HG02759 (cell line): ENCODE data around the gene SETBP1.
"Not testable (repeated sequence)": the region's sequence is repeated elsewhere in the genome, so short reads cannot be mapped to it uniquely, and the experiment has no call there.

Experiments
- ATAC-seq: cut with Tn5 transposase; IDR thresholded peaks from one replicate; pipeline ENCODE4 v1.9.1; 2021; ENCODE audit warnings: mild to moderate bottlenecking, moderate library complexity; ENCODE audit not compliant: unreplicated experiment

Gene SETBP1

GRCh38 chr18:44786688-44787087 lies 106.0 kb downstream of the SETBP1 start:
- peak; percentile 73 for ATAC-seq

GRCh38 chr18:44788334-44788733 lies 107.6 kb downstream of the SETBP1 start:
- no peak for ATAC-seq

GRCh38 chr18:44789710-44790109 lies 109.0 kb downstream of the SETBP1 start:
- ATAC-seq, result no peak

- ATAC-seq, result no peak
These were observed 110.2 kb downstream of the SETBP1 start for GRCh38 chr18:44790860-44791259.

GRCh38 chr18:44791520-44791919 lies 110.8 kb downstream of the SETBP1 start:
- no peak for ATAC-seq

- ATAC-seq, result no peak
These were observed 111.9 kb downstream of the SETBP1 start for GRCh38 chr18:44792456-44793061.

- ATAC-seq, result no peak
These were observed 112.5 kb downstream of the SETBP1 start for GRCh38 chr18:44793194-44793593.

- no peak for ATAC-seq
These were observed 113.0 kb downstream of the SETBP1 start for GRCh38 chr18:44793685-44794084.

GRCh38 chr18:44795241-44795640 lies 114.6 kb downstream of the SETBP1 start:
- ATAC-seq, result no peak

GRCh38 chr18:44796429-44797428 lies 116.0 kb downstream of the SETBP1 start:
- no peak for ATAC-seq

GRCh38 chr18:44798433-44799048 lies 117.9 kb downstream of the SETBP1 start:
- ATAC-seq, result no peak

- ATAC-seq, result peak; percentile 48
These were observed 118.8 kb downstream of the SETBP1 start for GRCh38 chr18:44799382-44799906.

GRCh38 chr18:44799907-44800421 lies 119.3 kb downstream of the SETBP1 start:
- peak; percentile 77 for ATAC-seq

- ATAC-seq, result not testable (repeated sequence)
These were observed 120.1 kb downstream of the SETBP1 start for GRCh38 chr18:44800766-44801165.

GRCh38 chr18:44801781-44802180 lies 121.1 kb downstream of the SETBP1 start:
- no peak for ATAC-seq

- no peak for ATAC-seq
These were observed 121.8 kb downstream of the SETBP1 start for GRCh38 chr18:44802508-44802907.

- ATAC-seq, result no peak
These were observed 122.4 kb downstream of the SETBP1 start for GRCh38 chr18:44803019-44803650.

- no peak for ATAC-seq
These were observed 123.3 kb downstream of the SETBP1 start for GRCh38 chr18:44804033-44804432.

- no peak for ATAC-seq
These were observed 124.5 kb downstream of the SETBP1 start for GRCh38 chr18:44805176-44805575.

- ATAC-seq, result no peak
These were observed 125.0 kb downstream of the SETBP1 start for GRCh38 chr18:44805643-44806042.

GRCh38 chr18:44807766-44808165 lies 127.1 kb downstream of the SETBP1 start:
- no peak for ATAC-seq
